ENCODE measurements around the gene GPC5.

Gene GPC5

GRCh38 chr13:91657283-91657682 is 258.9 kb downstream of the GPC5 start:
- Histone ChIP-seq H3K4ac (ENCODE audit: low read depth in 1 of 2, low read length in 2 of 2) (no peak overlapping the region), H3K23ac (ENCODE audit: low read length in 2 of 2) (no peak overlapping the region), H3K4me3 (ENCODE audit: insufficient read depth in 1 of 2, low read depth in 1 of 2, low read length in 2 of 2) (no peak overlapping the region)

GRCh38 chr13:91659256-91660075 is 261.0 kb downstream of the GPC5 start:
- Histone ChIP-seq H2BK12ac (ENCODE audit: low read length in 2 of 2) (no peak overlapping the region), H3K14ac (ENCODE audit: low read length in 2 of 2) (no peak overlapping the region), H3K79me1 (replicated peaks; ENCODE audit: low read length, poor library complexity, severe bottlenecking) (no peaks in the 10 kb centered on the region), H3K9ac (ENCODE audit: low read length) (no peak overlapping the region), H4K91ac (ENCODE audit: low read length) (no peak overlapping the region), H2AFZ (ENCODE audit: low read depth, low read length) (no peak overlapping the region), H3K4ac (ENCODE audit: low read depth in 1 of 2, low read length in 2 of 2) (no peak overlapping the region), H4K8ac (ENCODE audit: low read length) (no peak overlapping the region), H3K9me3 (ENCODE audit: control insufficient read depth, low read length) (no peaks in the 10 kb centered on the region), H2AK5ac (ENCODE audit: low read length, severe bottlenecking) (no peak overlapping the region), H3K18ac (ENCODE audit: low read depth in 1 of 2, low read length in 2 of 2) (no peak overlapping the region), H3K36me3 (ENCODE audit: control insufficient read depth in 1 of 2, insufficient read depth in 2 of 2, low read depth in 1 of 2, low read length in 2 of 2) (no peaks in the 10 kb centered on the region), H3K27me3 (ENCODE audit: control insufficient read depth in 1 of 2, insufficient read depth in 1 of 2, low read length in 2 of 2) (no peaks in the 10 kb centered on the region), H2BK5ac (ENCODE audit: low read depth, low read length, poor library complexity, severe bottlenecking) (no peak overlapping the region), H2BK120ac (ENCODE audit: low read depth, low read length) (no peak overlapping the region), H3K4me2 (ENCODE audit: low read length, poor library complexity, severe bottlenecking) (no peak overlapping the region), H3K23ac (ENCODE audit: low read length in 2 of 2) (no peak overlapping the region), H3K4me3 (ENCODE audit: insufficient read depth in 1 of 2, low read depth in 1 of 2, low read length in 2 of 2) (no peak overlapping the region), H3K4me1 (ENCODE audit: control insufficient read depth, insufficient read depth, low read depth, low read length) (no peaks in the 10 kb centered on the region), H2BK15ac (ENCODE audit: low read depth, poor library complexity, severe bottlenecking) (no peak overlapping the region), H3K27ac (ENCODE audit: low read length, poor library complexity, severe bottlenecking) (no peak overlapping the region)
- WGBS = 73% methylated on average over 1 of the region's 4 CpGs
- no peak for DNase-seq

More at GRCh38 chr13:91657283-91657682, 258.9 kb downstream of the GPC5 start:
- H4K91ac ChIP-seq (ENCODE audit: low read length) = no peak overlapping the region
- H3K9me3 ChIP-seq (ENCODE audit: control insufficient read depth, low read length) = no peaks in the 10 kb centered on the region
- H2BK12ac ChIP-seq (ENCODE audit: low read length in 2 of 2) = no peak overlapping the region
- H3K9ac ChIP-seq (ENCODE audit: low read length) = no peak overlapping the region
- no peaks in the 10 kb centered on the region for H3K27me3 ChIP-seq (ENCODE audit: control insufficient read depth in 1 of 2, insufficient read depth in 1 of 2, low read length in 2 of 2)
- H3K18ac ChIP-seq (ENCODE audit: low read depth in 1 of 2, low read length in 2 of 2) = no peak overlapping the region
- H3K4me1 ChIP-seq (ENCODE audit: control insufficient read depth, insufficient read depth, low read depth, low read length) = no peaks in the 10 kb centered on the region
- H3K27ac ChIP-seq (ENCODE audit: low read length, poor library complexity, severe bottlenecking) = no peak overlapping the region
- no peaks in the 10 kb centered on the region for H3K36me3 ChIP-seq (ENCODE audit: control insufficient read depth in 1 of 2, insufficient read depth in 2 of 2, low read depth in 1 of 2, low read length in 2 of 2)
- no peak overlapping the region for H3K4me2 ChIP-seq (ENCODE audit: low read length, poor library complexity, severe bottlenecking)
- no peak overlapping the region for H3K14ac ChIP-seq (ENCODE audit: low read length in 2 of 2)
- DNase-seq = no peak
- H2BK5ac ChIP-seq (ENCODE audit: low read depth, low read length, poor library complexity, severe bottlenecking) = no peak overlapping the region
- no peak overlapping the region for H4K8ac ChIP-seq (ENCODE audit: low read length)
- no peak overlapping the region for H2BK120ac ChIP-seq (ENCODE audit: low read depth, low read length)
- no peak overlapping the region for H2AK5ac ChIP-seq (ENCODE audit: low read length, severe bottlenecking)
- H2AFZ ChIP-seq (ENCODE audit: low read depth, low read length) = no peak overlapping the region
- H2BK15ac ChIP-seq (ENCODE audit: low read depth, poor library complexity, severe bottlenecking) = no peak overlapping the region
- H3K79me1 ChIP-seq (replicated peaks; ENCODE audit: low read length, poor library complexity, severe bottlenecking) = no peaks in the 10 kb centered on the region
- WGBS = 100% methylated on average over 1 of the region's 2 CpGs

DNA sequence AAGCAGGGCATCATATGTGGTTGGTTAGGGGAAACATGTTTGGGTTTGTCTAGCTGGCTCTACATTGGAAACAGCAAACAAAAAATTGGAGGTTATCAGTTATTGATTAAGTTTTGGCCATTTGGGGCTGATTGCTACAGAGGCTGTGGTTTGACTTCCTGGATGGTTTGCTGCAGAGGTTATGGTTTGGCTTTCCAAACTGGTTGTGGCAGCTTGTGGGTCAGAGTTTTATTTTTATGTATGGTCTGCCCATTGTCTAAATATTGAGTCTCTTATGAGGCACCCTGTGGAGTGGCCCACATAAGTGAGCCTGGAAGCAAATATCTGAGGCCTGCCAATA is 261.6 kb downstream of the GPC5 start:
- H3K36me3 ChIP-seq (ENCODE audit: control insufficient read depth in 1 of 2, insufficient read depth in 2 of 2, low read depth in 1 of 2, low read length in 2 of 2) = no peaks in the 10 kb centered on the region
- no peak overlapping the region for H3K27ac ChIP-seq (ENCODE audit: low read length, poor library complexity, severe bottlenecking)
- no peaks in the 10 kb centered on the region for H3K9me3 ChIP-seq (ENCODE audit: control insufficient read depth, low read length)
- H3K79me1 ChIP-seq (replicated peaks; ENCODE audit: low read length, poor library complexity, severe bottlenecking) = no peaks in the 10 kb centered on the region
- H3K4me3 ChIP-seq (ENCODE audit: insufficient read depth in 1 of 2, low read depth in 1 of 2, low read length in 2 of 2) = no peak overlapping the region
- no peak overlapping the region for H2AK5ac ChIP-seq (ENCODE audit: low read length, severe bottlenecking)
- DNase-seq = no peak
- H4K91ac ChIP-seq (ENCODE audit: low read length) = no peak overlapping the region
- no peak overlapping the region for H3K14ac ChIP-seq (ENCODE audit: low read length in 2 of 2)
- no peak overlapping the region for H2BK120ac ChIP-seq (ENCODE audit: low read depth, low read length)
- no peak overlapping the region for H3K18ac ChIP-seq (ENCODE audit: low read depth in 1 of 2, low read length in 2 of 2)
- no peak overlapping the region for H2BK15ac ChIP-seq (ENCODE audit: low read depth, poor library complexity, severe bottlenecking)
- H2AFZ ChIP-seq (ENCODE audit: low read depth, low read length) = no peak overlapping the region
- no peak overlapping the region for H3K4ac ChIP-seq (ENCODE audit: low read depth in 1 of 2, low read length in 2 of 2)
- no peak overlapping the region for H4K8ac ChIP-seq (ENCODE audit: low read length)
- H3K9ac ChIP-seq (ENCODE audit: low read length) = no peak overlapping the region
- no peaks in the 10 kb centered on the region for H3K4me1 ChIP-seq (ENCODE audit: control insufficient read depth, insufficient read depth, low read depth, low read length)
- H3K27me3 ChIP-seq (ENCODE audit: control insufficient read depth in 1 of 2, insufficient read depth in 1 of 2, low read length in 2 of 2) = no peaks in the 10 kb centered on the region
- no peak overlapping the region for H2BK12ac ChIP-seq (ENCODE audit: low read length in 2 of 2)
- H3K23ac ChIP-seq (ENCODE audit: low read length in 2 of 2) = no peak overlapping the region
- no peak overlapping the region for H2BK5ac ChIP-seq (ENCODE audit: low read depth, low read length, poor library complexity, severe bottlenecking)
- H3K4me2 ChIP-seq (ENCODE audit: low read length, poor library complexity, severe bottlenecking) = no peak overlapping the region

GRCh38 chr13:91661692-91662490 is 263.5 kb downstream of the GPC5 start:
- no peak overlapping the region for H3K4me2 ChIP-seq (ENCODE audit: low read length, poor library complexity, severe bottlenecking)
- no peak overlapping the region for H3K14ac ChIP-seq (ENCODE audit: low read length in 2 of 2)
- H2BK5ac ChIP-seq (ENCODE audit: low read depth, low read length, poor library complexity, severe bottlenecking) = no peak overlapping the region
- H3K9me3 ChIP-seq (ENCODE audit: control insufficient read depth, low read length) = no peaks in the 10 kb centered on the region
- 56% methylated on average over 4 of the region's 4 CpGs for WGBS
- H3K27me3 ChIP-seq (ENCODE audit: control insufficient read depth in 1 of 2, insufficient read depth in 1 of 2, low read length in 2 of 2) = no peaks in the 10 kb centered on the region
- H3K27ac ChIP-seq (ENCODE audit: low read length, poor library complexity, severe bottlenecking) = no peak overlapping the region
- no peak overlapping the region for H3K9ac ChIP-seq (ENCODE audit: low read length)
- no peak overlapping the region for H4K91ac ChIP-seq (ENCODE audit: low read length)
- H3K23ac ChIP-seq (ENCODE audit: low read length in 2 of 2) = no peak overlapping the region
- H2AFZ ChIP-seq (ENCODE audit: low read depth, low read length) = no peak overlapping the region
- DNase-seq = no peak
- H3K18ac ChIP-seq (ENCODE audit: low read depth in 1 of 2, low read length in 2 of 2) = no peak overlapping the region
- H3K4me3 ChIP-seq (ENCODE audit: insufficient read depth in 1 of 2, low read depth in 1 of 2, low read length in 2 of 2) = no peak overlapping the region
- H2BK12ac ChIP-seq (ENCODE audit: low read length in 2 of 2) = no peak overlapping the region
- H3K4me1 ChIP-seq (ENCODE audit: control insufficient read depth, insufficient read depth, low read depth, low read length) = no peaks in the 10 kb centered on the region
- no peak overlapping the region for H4K8ac ChIP-seq (ENCODE audit: low read length)
- H3K36me3 ChIP-seq (ENCODE audit: control insufficient read depth in 1 of 2, insufficient read depth in 2 of 2, low read depth in 1 of 2, low read length in 2 of 2) = no peaks in the 10 kb centered on the region
- no peak overlapping the region for H2BK15ac ChIP-seq (ENCODE audit: low read depth, poor library complexity, severe bottlenecking)
- H3K4ac ChIP-seq (ENCODE audit: low read depth in 1 of 2, low read length in 2 of 2) = no peak overlapping the region
- H2BK120ac ChIP-seq (ENCODE audit: low read depth, low read length) = no peak overlapping the region
- H2AK5ac ChIP-seq (ENCODE audit: low read length, severe bottlenecking) = no peak overlapping the region
- H3K79me1 ChIP-seq (replicated peaks; ENCODE audit: low read length, poor library complexity, severe bottlenecking) = no peaks in the 10 kb centered on the region
